ENCODE measurements around the gene CSF1R.

Gene CSF1R

GRCh38 chr5:150059623-150060022, 26.7 kb downstream of the CSF1R start:
- no peaks in the 10 kb centered on the region for H3K4me1 ChIP-seq (ENCODE audit: control insufficient read depth, insufficient read depth, low read length)
- H3K36me3 ChIP-seq (ENCODE audit: control insufficient read depth in 2 of 2, insufficient read depth in 1 of 2, low read length in 2 of 2) = peaks cover 0 to 19% of the 10 kb centered on the region in 2 experiments; a peak in 1 of 3 replicates
- H3K27ac ChIP-seq (ENCODE audit: extremely low read depth, low read depth, low read length) = no peak overlapping the region
- H3K4me3 ChIP-seq (ENCODE audit: low read depth, low read length) = no peak overlapping the region
- ChIA-PET CTCF (no interaction called here), POLR2A (no interaction called here)
- H3K9me3 ChIP-seq (ENCODE audit: control insufficient read depth, insufficient read depth, low read depth, low read length) = no peaks in the 10 kb centered on the region
- no peak for TF ChIP-seq ZNF768 (tag by site-specific recombination; IDR thresholded peaks at IDR 0.05)
- TF ChIP-seq ZNF248 (tag by site-specific recombination; IDR thresholded peaks at IDR 0.05) = no peak
- no peak for TF ChIP-seq ZNF211 (tag by site-specific recombination; IDR thresholded peaks at IDR 0.05; ENCODE audit: low read depth)
- TF ChIP-seq ZNF530 (tag by site-specific recombination; IDR thresholded peaks at IDR 0.05; ENCODE audit: low read depth) = no peak
- no peak for TF ChIP-seq ZNF138 (tag by site-specific recombination; IDR thresholded peaks at IDR 0.05; ENCODE audit: borderline replicate concordance)
- TF ChIP-seq ZNF221 (tag by site-specific recombination; IDR thresholded peaks at IDR 0.05; ENCODE audit: borderline replicate concordance) = no peak
- TF ChIP-seq ZBTB10 (tag by site-specific recombination; IDR thresholded peaks at IDR 0.05) = no peak
- no peak for TF ChIP-seq ZNF654 (tag by site-specific recombination; IDR thresholded peaks at IDR 0.05; ENCODE audit: low read depth)
- no peak for TF ChIP-seq ZNF280D (tag by site-specific recombination; IDR thresholded peaks at IDR 0.05)
- no peak for TF ChIP-seq ZNF518A (tag by site-specific recombination; conservative IDR thresholded peaks at IDR 0.05; ENCODE audit: low read depth)
- TF ChIP-seq REPIN1 (tag by site-specific recombination; IDR thresholded peaks at IDR 0.05; ENCODE audit: low read depth) = no peak
- no peak for TF ChIP-seq EGR2 (tag by site-specific recombination; IDR thresholded peaks at IDR 0.05; ENCODE audit: low read depth)
- TF ChIP-seq ZNF76 (tag by site-specific recombination; IDR thresholded peaks at IDR 0.05; ENCODE audit: borderline replicate concordance, low read depth) = no peak
- no peak for TF ChIP-seq ZNF341 (tag by site-specific recombination; IDR thresholded peaks at IDR 0.05; ENCODE audit: low read depth)
- no peak for TF ChIP-seq ZBTB1 (tag by site-specific recombination; IDR thresholded peaks at IDR 0.05)

Data from HEK293 (cell line).